ENCODE data around the gene TIMM17B.

Gene TIMM17B

GRCh38 chrX:48911412-48912182, 14.0 kb upstream of the TIMM17B start, which contains the start of gene SLC35A2:
SLC35A2 (minus strand) TSS chrX:48911646; CDS start chrX:48911636, 10 bp downstream.
- H3K4me1 Mint-ChIP-seq = peaks cover 52% of the 10 kb centered on the region

GRCh38 chrX:48910926-48911411, 13.4 kb upstream of the TIMM17B start:
- H3K4me1 Mint-ChIP-seq = peaks cover 52% of the 10 kb centered on the region
- CTCF ChIA-PET = interaction anchor here (1.8 to 1.9 kb wide), 2 partner anchors 27 to 32 kb away, joined by 7 to 12 read pairs; no protein-coding TSS in a partner anchor
- H3K27ac Mint-ChIP-seq = peak overlapping the region; percentile 92

More at GRCh38 chrX:48911412-48912182, 14.0 kb upstream of the TIMM17B start, which contains the start of gene SLC35A2:
- H3K36me3 Mint-ChIP-seq = peaks cover 48% of the 10 kb centered on the region
- peak; percentile 92 for DNase-seq
- CTCF ChIA-PET = interaction anchor here (1.1 to 1.9 kb wide), 4 partner anchors 20 to 31 kb away, joined by 6 to 12 read pairs (median 6); no protein-coding TSS in a partner anchor
- peaks cover 8% of the 10 kb centered on the region for H3K27me3 Mint-ChIP-seq
- peak within 1 kb of the TSS; percentile 94 for H3K4me3 Mint-ChIP-seq
- peak within 1 kb of the TSS; percentile 92 for H3K27ac Mint-ChIP-seq
- H3K9me3 Mint-ChIP-seq = no peaks in the 10 kb centered on the region

DNA sequence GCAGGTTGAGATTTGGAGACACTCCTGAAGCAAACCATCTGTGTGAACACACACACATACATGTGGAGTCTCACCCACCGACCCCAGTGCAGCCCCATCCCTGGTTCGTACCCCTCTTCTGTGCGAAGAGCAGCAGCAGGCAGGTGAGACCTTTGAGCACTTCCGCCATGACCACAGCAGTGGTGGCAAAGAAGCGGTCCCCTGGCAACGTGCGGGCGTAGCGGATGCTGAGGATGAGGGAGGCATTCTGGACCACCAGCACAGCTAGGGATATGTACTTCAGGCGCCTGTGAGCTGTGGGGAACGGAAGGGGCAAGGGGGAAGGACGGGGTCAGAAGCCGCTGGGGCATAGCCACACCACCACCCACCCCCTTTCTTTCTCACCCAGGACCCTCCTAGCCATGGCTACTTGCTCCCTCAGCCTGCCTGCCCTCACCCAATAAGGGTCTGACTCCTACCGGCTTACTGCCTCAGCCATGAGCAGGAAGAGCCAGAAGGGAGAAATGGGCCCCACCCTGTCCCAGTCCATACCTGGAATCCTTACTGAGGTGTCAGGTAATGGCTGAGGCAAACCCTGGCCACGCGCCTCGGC, 12.2 kb upstream of the TIMM17B start:
- DNase-seq = peak; percentile 26
- Mint-ChIP-seq H3K27ac (peak overlapping the region; percentile 92), H3K36me3 (peaks cover 30% of the 10 kb centered on the region), H3K4me1 (peaks cover 42% of the 10 kb centered on the region), H3K27me3 (peaks cover 8% of the 10 kb centered on the region), H3K9me3 (no peaks in the 10 kb centered on the region), H3K4me3 (no peak overlapping the region)
- CTCF ChIA-PET = no interaction called here

More at GRCh38 chrX:48910926-48911411, 13.4 kb upstream of the TIMM17B start:
- Mint-ChIP-seq H3K4me3 (peak overlapping the region; percentile 94), H3K36me3 (peaks cover 42% of the 10 kb centered on the region), H3K9me3 (no peaks in the 10 kb centered on the region), H3K27me3 (peaks cover 8% of the 10 kb centered on the region)
- DNase-seq = no peak

DNA sequence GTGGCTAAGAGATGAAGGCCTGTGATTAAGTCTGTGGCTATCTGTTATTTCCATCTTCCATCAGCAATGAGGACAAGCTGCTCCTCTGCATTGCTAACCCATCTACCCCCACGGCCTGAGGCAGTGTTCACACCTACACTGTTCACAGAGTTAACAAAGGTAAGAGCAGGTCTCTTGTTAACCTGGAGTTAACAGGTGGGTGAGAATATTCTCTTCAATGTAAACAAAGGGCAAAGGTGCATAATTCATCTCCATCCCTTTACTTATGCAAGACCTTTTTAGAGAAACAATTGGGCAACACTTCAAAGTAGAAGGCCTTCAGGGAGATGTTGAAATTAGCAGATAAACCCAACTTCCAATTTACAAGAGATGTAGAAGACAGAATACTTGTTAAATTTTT, 11.0 kb upstream of the TIMM17B start:
- peaks cover 8% of the 10 kb centered on the region for H3K27me3 Mint-ChIP-seq
- H3K36me3 Mint-ChIP-seq = peaks cover 25% of the 10 kb centered on the region
- CTCF ChIA-PET = interaction anchor here (1.4 kb wide), 1 partner anchor 38 kb away, joined by 3 read pairs; no protein-coding TSS in a partner anchor
- DNase-seq = no peak
- no peaks in the 10 kb centered on the region for H3K9me3 Mint-ChIP-seq
- H3K4me1 Mint-ChIP-seq = peaks cover 30% of the 10 kb centered on the region
- peak overlapping the region; percentile 49 for H3K27ac Mint-ChIP-seq
- no peak overlapping the region for H3K4me3 Mint-ChIP-seq

DNA sequence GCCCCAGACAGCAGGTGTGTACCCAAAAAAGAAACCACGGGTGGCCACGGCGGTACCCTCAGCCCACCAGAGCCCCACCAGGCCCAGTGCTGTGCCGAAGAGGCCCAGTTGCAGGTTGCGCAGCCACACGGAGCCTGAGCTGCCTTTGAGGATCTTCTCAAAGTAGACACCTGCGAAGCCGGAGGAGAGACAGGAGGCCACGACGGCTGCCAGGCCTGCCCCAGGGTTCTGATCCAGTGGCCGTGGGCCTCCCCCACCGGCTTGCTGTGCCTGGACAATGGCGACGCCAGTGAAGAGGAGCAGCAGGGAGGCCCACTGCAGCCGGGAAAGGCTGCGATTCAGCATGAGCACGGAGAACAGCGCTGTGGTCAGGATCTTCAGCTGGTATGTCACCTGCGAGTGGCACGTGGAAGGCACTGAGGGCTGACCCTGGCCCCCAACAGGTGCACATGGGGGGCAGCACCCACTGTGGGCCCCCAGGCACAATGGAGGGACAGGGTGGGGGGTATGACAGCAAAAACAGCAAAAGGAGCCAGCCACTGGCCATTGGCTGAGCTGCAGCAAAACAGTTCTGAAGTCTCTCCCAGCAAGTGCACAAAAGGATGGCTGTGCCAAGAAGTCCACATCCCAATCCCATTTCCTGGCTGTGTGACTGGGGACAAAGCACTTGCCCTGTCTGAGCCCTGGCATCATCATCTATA, 7.7 kb upstream of the TIMM17B start:
- CTCF ChIA-PET = no interaction called here
- no peaks in the 10 kb centered on the region for H3K9me3 Mint-ChIP-seq
- peaks cover 26% of the 10 kb centered on the region for H3K36me3 Mint-ChIP-seq
- no peak overlapping the region for H3K4me3 Mint-ChIP-seq
- no peak overlapping the region for H3K27ac Mint-ChIP-seq
- H3K4me1 Mint-ChIP-seq = peaks cover 4% of the 10 kb centered on the region
- H3K27me3 Mint-ChIP-seq = no peaks in the 10 kb centered on the region
- DNase-seq = no peak

DNA sequence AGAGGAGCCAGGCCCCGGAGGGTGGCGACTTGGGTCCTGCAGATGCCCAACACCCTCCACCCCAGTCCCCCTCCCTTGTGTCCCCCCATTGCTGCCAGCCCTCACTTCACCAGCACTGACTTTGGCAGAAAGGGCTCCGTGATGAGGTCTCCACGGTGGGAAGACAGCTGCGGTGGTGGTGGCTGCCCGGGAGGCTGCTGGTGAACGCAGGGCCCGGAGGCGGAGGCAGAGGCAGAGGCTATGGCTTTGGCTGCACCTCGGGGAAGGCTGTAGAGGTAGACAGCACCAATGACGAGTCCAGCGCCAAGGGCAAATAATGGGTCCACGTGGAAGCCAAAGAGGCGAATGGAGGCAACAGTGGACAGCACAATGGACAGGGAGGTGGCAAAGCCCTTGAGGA, 7.1 kb upstream of the TIMM17B start:
- no peak for DNase-seq
- Mint-ChIP-seq H3K27me3 (no peaks in the 10 kb centered on the region), H3K9me3 (no peaks in the 10 kb centered on the region), H3K4me1 (peaks cover 5% of the 10 kb centered on the region), H3K27ac (no peak overlapping the region), H3K4me3 (no peak overlapping the region), H3K36me3 (peaks cover 26% of the 10 kb centered on the region)
- CTCF ChIA-PET = no interaction called here

GRCh38 chrX:48904180-48904579, 6.6 kb upstream of the TIMM17B start:
- peaks cover 26% of the 10 kb centered on the region for H3K36me3 Mint-ChIP-seq
- no peak overlapping the region for H3K4me3 Mint-ChIP-seq
- DNase-seq = no peak
- H3K9me3 Mint-ChIP-seq = no peaks in the 10 kb centered on the region
- peaks cover 7% of the 10 kb centered on the region for H3K4me1 Mint-ChIP-seq
- H3K27ac Mint-ChIP-seq = no peak overlapping the region
- CTCF ChIA-PET = no interaction called here
- no peaks in the 10 kb centered on the region for H3K27me3 Mint-ChIP-seq

GRCh38 chrX:48903290-48903689, 5.7 kb upstream of the TIMM17B start:
- H3K4me1 Mint-ChIP-seq = peaks cover 10% of the 10 kb centered on the region
- CTCF ChIA-PET = interaction anchor here (0.6 kb wide), 1 partner anchor 17 kb away, joined by 3 read pairs; no protein-coding TSS in a partner anchor
- no peak overlapping the region for H3K4me3 Mint-ChIP-seq
- peak overlapping the region; percentile 72 for H3K27ac Mint-ChIP-seq
- no peaks in the 10 kb centered on the region for H3K27me3 Mint-ChIP-seq
- no peak for DNase-seq
- no peaks in the 10 kb centered on the region for H3K9me3 Mint-ChIP-seq
- peaks cover 21% of the 10 kb centered on the region for H3K36me3 Mint-ChIP-seq

DNA sequence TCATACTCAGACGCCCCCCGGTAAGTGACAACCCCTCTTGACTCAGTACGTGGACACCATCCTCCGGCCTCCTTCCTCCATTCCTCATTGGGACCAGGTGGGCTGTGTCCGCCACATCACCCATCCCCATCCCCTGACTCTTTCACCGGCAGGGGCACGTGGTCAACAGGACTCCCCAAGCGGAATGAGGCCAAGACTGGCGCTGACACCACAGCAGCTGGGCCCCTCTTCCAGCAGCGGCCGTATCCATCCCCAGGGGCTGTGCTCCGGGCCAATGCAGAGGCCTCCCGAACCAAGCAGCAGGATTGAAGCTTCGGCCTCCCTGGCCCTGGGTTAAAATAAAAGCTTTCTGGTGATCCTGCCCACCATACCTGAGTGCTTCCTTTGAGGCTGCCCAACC, 5.2 kb upstream of the TIMM17B start:
- Mint-ChIP-seq H3K27ac (no peak overlapping the region), H3K36me3 (peaks cover 21% of the 10 kb centered on the region), H3K9me3 (no peaks in the 10 kb centered on the region), H3K27me3 (no peaks in the 10 kb centered on the region), H3K4me1 (peaks cover 13% of the 10 kb centered on the region), H3K4me3 (no peak overlapping the region)
- CTCF ChIA-PET = no interaction called here
- DNase-seq = no peak

DNA sequence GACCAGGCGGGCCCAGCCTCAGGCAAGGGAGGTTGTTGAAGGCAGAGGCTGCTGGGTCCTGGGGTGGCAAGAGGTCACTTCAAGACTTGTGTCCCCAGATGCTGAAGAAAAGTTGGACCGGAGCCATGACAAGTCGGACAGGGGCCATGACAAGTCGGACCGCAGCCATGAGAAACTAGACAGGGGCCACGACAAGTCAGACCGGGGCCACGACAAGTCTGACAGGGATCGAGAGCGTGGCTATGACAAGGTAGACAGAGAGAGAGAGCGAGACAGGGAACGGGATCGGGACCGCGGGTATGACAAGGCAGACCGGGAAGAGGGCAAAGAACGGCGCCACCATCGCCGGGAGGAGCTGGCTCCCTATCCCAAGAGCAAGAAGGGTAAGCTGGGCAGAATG, 4.6 kb upstream of the TIMM17B start:
- peaks cover 22% of the 10 kb centered on the region for H3K36me3 Mint-ChIP-seq

GRCh38 chrX:48901069-48901468, 3.5 kb upstream of the TIMM17B start:
- CTCF ChIA-PET = no interaction called here
- no peak overlapping the region for H3K4me3 Mint-ChIP-seq
- H3K27me3 Mint-ChIP-seq = no peaks in the 10 kb centered on the region
- peaks cover 21% of the 10 kb centered on the region for H3K4me1 Mint-ChIP-seq
- H3K36me3 Mint-ChIP-seq = peaks cover 22% of the 10 kb centered on the region
- no peak overlapping the region for H3K27ac Mint-ChIP-seq
- DNase-seq = no peak
- H3K9me3 Mint-ChIP-seq = no peaks in the 10 kb centered on the region

More for the DNA sequence above, 4.6 kb upstream of the TIMM17B start:
- Mint-ChIP-seq H3K4me3 (no peak overlapping the region), H3K4me1 (peaks cover 13% of the 10 kb centered on the region), H3K9me3 (no peaks in the 10 kb centered on the region), H3K27me3 (no peaks in the 10 kb centered on the region), H3K27ac (no peak overlapping the region)
- CTCF ChIA-PET = no interaction called here
- DNase-seq = no peak

DNA sequence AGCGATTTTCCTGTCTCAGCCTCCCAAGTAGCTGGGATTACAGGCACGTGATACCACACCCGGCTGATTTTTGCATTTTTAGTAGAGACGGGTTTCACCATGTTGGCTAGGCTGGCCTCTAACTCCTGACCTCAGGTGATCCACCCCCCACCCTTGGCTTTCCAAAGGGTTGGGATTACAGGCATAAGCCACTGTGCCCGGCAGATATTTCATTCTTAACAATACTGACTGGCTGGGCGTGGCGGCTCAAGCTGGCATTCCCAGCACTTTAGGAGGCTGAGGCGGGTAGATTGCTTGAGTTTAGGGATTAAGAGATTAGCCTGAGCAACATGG, 1.5 kb upstream of the TIMM17B start:
- H3K9me3 Mint-ChIP-seq = no peaks in the 10 kb centered on the region
- CTCF ChIA-PET = no interaction called here
- peak overlapping the region; percentile 84 for H3K4me3 Mint-ChIP-seq
- H3K27ac Mint-ChIP-seq = peak overlapping the region; percentile 42
- H3K4me1 Mint-ChIP-seq = peaks cover 27% of the 10 kb centered on the region
- DNase-seq = no peak
- H3K27me3 Mint-ChIP-seq = no peaks in the 10 kb centered on the region
- peaks cover 27% of the 10 kb centered on the region for H3K36me3 Mint-ChIP-seq

DNA sequence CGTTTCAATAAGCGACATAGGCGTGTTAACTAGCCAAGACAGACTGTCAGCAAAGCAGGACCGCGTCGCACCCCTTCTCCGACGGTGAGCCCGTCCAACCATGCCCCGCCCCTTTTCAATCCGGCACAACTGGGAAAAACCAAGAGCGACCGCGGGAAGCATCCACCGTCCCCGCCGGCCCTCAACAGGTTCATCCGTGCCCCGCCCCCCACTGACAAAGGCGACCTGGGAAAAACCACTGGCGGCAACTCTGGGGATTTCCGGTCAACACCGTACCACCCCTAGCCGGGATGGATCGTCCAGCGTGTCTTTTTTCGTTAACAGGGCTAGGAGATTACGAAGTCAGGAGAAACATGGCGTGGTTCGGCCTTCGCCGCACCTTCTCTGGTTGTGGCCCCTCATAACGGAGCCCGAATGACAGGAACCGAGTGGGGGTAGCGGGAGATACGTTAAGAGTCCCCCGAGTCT, 377 bp downstream of the TIMM17B start:
- H3K27me3 Mint-ChIP-seq = no peaks in the 10 kb centered on the region
- H3K4me3 Mint-ChIP-seq = peak overlapping the region; percentile 84
- peak; percentile 77 for DNase-seq
- CTCF ChIA-PET = interaction anchor here (1.0 kb wide), 1 partner anchor 49 kb away, joined by 3 read pairs; no protein-coding TSS in a partner anchor
- H3K36me3 Mint-ChIP-seq = peaks cover 20% of the 10 kb centered on the region
- peaks cover 35% of the 10 kb centered on the region for H3K4me1 Mint-ChIP-seq
- peak overlapping the region; percentile 97 for H3K27ac Mint-ChIP-seq
- no peaks in the 10 kb centered on the region for H3K9me3 Mint-ChIP-seq

DNA sequence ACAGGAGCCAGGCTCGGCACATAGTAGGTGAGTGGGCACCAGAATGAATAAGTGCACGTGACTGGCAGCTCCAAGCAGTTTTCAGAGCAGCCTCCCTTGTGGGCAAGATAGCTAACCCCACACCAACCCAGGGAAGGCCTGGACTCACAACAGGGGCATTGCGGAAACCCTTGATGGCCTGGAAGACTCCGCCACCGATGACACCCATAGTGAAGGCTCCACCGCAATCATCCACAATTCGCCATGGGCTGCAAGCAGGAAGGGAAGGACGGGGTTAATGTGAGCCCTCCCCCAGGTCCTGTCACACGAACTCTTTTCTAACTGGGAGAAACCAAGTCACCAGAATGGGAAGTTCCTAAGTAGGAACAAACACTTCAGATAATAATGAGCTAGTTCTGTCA, 957 bp downstream of the TIMM17B start:
- CTCF ChIA-PET = interaction anchor here (1.0 kb wide), 1 partner anchor 50 kb away, joined by 3 read pairs; no protein-coding TSS in a partner anchor

More for the DNA sequence above, 957 bp downstream of the TIMM17B start:
- peaks cover 16% of the 10 kb centered on the region for H3K36me3 Mint-ChIP-seq
- no peaks in the 10 kb centered on the region for H3K27me3 Mint-ChIP-seq
- peak overlapping the region; percentile 84 for H3K4me3 Mint-ChIP-seq
- no peaks in the 10 kb centered on the region for H3K9me3 Mint-ChIP-seq
- no peak for DNase-seq
- peak overlapping the region; percentile 97 for H3K27ac Mint-ChIP-seq
- peaks cover 37% of the 10 kb centered on the region for H3K4me1 Mint-ChIP-seq
